ENCODE results near the gene SUMO3.

SUMO3 gene

GRCh38 chr21:44804762-44805161, 13.1 kb downstream of the SUMO3 start:
- in situ Hi-C loops (cut with MboI; ENCODE audit: low sequenced_read_pairs), result no loop called here

DNA sequence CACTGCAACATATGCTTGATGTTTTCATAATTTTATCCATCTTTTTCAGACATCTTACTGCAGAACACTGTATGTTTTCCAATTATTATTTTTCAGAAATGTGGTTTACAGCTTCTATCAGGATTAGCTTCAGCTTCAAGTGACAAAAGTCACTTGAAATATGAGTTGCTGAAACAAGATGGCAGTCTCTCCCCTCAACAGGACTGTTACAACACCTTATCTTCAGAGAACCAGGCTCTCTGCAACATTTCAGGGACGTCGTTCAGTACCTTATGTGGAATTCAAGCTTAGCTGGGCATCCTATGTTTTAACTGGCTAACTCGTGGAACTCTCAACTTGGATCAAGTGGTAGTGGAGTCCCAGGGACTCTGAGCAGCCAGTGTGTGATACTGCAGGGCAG, 14.2 kb downstream of the SUMO3 start:
- in situ Hi-C loops (cut with MboI; ENCODE audit: low sequenced_read_pairs), result no loop called here

- in situ Hi-C loops (cut with MboI; ENCODE audit: low sequenced_read_pairs), result no loop called here
Observed at GRCh38 chr21:44802396-44803153, 15.3 kb downstream of the SUMO3 start.

- in situ Hi-C loops (cut with MboI; ENCODE audit: low sequenced_read_pairs), result no loop called here
Observed at GRCh38 chr21:44801468-44802395, 16.1 kb downstream of the SUMO3 start, which contains the start of gene UBE2G2. UBE2G2 (minus strand) TSS chr21:44801820; CDS start chr21:44801748, 72 bp downstream.

GRCh38 chr21:44800971-44801467, 16.8 kb downstream of the SUMO3 start:
- in situ Hi-C loops (cut with MboI; ENCODE audit: low sequenced_read_pairs), result no loop called here

DNA sequence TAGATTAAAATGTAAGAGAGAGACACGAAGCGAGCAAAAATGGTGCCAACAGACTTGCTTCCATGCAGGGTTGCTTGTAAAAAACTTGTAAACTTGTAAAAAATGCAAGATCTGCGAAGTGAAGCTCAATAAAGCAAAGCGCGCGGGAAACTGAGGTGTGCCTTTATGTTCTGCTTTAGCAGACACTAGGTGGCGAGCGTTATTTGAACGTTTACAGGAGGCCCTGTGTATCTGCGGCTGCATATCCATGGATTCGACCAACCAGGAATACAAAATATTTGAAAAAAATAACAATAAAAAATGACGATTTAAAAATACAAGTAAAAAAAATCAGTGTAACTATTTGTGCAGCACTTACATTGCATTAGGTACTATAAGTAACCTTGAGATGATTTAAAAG, 17.8 kb downstream of the SUMO3 start:
- in situ Hi-C loops (cut with MboI; ENCODE audit: low sequenced_read_pairs), result no loop called here

DNA sequence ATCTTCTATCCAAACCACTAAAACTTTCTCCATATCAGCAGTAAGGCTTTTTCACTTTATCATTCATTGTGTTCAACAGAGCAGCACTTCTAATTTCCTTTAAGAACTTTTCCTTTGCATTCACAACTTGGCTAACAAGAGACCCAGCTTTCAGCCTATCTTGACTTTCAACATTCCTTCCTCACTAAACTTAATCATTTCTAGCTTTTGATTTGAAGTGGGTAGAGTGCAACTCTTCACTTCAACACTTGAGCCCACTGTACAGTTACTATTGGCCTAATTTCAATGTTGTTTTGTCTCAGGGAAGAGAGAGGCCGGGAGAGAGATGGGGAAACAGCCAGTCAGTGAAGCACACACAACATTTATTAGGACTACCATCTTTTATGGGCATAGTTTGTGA, 18.2 kb downstream of the SUMO3 start:
- in situ Hi-C loops (cut with MboI; ENCODE audit: low sequenced_read_pairs), result no loop called here

- in situ Hi-C loops (cut with MboI; ENCODE audit: low sequenced_read_pairs), result no loop called here
Observed at GRCh38 chr21:44797775-44798174, 20.1 kb downstream of the SUMO3 start.

GRCh38 chr21:44795342-44795741, 22.5 kb downstream of the SUMO3 start:
- in situ Hi-C loops (cut with MboI; ENCODE audit: low sequenced_read_pairs), result no loop called here

- in situ Hi-C loops (cut with MboI; ENCODE audit: low sequenced_read_pairs), result no loop called here
Observed at GRCh38 chr21:44793592-44794374, 24.1 kb downstream of the SUMO3 start.

DNA sequence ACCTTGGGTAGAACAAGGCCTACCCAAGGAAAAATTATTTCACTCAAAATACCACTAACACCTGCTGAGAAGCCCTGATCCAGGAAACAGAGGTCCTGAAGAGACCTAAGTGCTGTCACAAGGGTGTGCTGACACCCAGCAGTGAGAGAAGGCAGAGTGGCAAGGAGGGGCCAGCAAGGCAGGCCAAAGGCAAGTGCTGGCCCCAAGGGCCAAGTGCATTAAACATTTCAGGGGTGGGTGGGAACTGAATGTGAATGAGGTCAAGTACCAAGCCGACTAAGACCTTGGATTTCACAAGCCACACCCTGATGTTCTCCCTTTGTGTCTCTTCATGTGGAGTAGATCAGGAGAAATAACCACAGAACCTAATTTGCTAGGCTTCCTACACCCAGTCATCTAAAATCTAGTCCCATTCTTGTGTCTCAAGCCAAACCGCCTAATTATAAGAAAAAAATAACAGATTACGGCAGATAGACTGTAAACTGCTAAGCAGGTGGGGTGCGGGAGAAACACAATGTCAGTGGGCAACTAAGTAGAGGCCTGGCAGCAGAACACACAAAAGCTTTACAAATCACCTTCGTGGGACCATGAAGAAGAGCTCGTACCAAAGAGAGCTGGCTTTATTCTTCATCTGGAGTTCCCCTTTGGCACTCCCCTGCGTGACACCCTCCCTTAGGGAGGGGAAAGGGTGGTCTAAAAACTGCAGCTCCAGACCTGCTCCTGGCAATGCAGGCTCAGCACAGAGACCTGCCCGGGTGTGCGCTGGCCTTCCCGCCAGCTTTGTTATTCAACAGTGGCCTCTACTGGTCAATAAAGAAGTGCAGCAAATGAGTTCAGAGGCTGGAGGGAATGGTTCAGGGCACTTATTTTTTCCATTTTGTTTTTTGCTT, 24.9 kb downstream of the SUMO3 start:
- in situ Hi-C loops (cut with MboI; ENCODE audit: low sequenced_read_pairs), result no loop called here

DNA sequence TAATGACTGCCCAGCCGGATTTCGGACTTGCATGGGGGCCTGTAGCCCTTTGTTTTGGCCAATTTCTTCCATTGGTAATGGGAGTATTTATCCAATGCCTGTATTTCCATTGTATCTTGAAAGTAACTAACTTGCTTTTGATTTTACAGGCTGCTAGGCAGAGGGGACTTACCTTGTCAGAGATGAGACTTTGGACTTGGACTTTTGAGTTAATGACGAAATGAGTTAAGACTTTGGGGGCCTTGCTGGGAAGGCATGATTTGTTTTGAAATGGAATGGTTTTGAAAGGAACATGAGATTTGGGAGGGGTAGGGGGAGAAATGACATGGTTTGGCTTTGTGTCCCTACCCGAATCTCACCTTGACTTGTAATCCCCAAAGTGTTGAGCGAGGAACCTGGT, 25.9 kb downstream of the SUMO3 start:
- in situ Hi-C loops (cut with MboI; ENCODE audit: low sequenced_read_pairs), result no loop called here

DNA sequence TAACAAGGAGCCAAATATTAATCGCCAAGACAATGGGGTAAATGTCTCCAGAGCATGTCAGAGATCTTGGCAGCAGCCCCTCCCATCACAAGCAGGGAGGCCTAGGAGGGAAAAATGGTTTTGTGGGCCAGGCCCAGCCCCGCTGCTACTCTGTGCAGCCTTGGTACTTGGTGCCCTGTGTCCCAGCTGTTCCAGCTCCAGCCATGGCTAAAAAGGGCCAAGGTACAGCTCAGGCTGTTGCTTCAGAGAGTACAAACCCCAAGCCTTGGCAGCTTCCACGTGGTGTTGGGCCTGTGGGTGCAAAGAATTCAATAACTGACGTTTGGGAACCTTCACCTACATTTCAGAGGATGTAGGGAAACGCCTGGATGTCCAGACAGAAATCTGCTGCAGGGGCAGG, 26.6 kb downstream of the SUMO3 start:
- in situ Hi-C loops (cut with MboI; ENCODE audit: low sequenced_read_pairs), result no loop called here

- in situ Hi-C loops (cut with MboI; ENCODE audit: low sequenced_read_pairs), result no loop called here
Observed at GRCh38 chr21:44790368-44790767, 27.5 kb downstream of the SUMO3 start.

DNA sequence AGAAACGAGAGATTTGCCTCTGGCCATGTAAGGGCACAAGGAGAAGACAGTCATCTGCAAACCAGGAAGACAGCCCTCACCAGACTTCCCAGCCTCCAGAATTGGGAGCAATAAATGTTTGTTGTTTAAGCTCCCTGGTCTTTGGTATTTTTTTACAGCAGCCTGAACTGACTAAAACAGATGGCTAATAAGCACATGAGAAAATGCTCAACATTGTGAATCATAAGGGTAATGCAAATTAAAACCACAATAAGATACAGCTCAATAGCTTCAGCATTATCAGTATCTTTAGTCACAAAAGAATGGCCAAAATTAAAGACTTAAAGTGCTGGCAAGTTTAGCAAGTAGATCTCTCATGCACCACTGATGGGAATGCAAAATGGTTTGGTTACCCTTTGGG, 28.0 kb downstream of the SUMO3 start:
- in situ Hi-C loops (cut with MboI; ENCODE audit: low sequenced_read_pairs), result no loop called here

DNA sequence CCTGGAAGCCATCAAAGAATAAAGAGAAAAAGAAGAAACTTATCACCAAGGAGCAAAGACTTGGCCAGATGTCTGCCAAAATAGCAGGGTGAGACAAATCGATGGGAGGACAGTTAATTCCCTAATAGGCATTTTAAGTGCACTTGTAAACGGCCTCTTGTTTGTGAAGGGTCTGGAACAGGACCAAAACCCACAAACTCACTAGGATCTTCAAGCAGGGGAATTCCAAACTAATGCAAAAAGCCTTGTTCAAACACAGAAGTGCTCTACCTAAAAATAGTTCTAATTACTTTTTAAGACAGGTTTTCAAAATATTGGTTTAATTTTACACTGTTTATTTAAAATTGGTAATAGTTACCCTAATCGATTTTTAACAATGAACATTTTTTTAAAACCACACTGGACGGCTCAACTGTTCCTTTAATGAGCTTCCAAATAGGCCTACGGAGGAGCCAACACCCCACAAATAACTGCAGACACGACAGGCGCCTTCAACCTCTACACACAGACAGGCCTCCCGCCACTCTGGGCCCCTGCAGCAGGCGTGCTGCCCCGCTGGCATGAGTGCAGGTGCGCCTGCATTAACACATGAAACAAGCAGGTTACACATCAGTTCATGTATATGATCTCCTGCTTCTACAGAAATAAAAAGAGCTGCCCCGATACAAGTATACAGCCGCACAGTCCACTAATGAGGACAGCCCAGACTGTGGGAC, 32.1 kb downstream of the SUMO3 start:
- in situ Hi-C loops (cut with MboI; ENCODE audit: low sequenced_read_pairs), result no loop called here

DNA sequence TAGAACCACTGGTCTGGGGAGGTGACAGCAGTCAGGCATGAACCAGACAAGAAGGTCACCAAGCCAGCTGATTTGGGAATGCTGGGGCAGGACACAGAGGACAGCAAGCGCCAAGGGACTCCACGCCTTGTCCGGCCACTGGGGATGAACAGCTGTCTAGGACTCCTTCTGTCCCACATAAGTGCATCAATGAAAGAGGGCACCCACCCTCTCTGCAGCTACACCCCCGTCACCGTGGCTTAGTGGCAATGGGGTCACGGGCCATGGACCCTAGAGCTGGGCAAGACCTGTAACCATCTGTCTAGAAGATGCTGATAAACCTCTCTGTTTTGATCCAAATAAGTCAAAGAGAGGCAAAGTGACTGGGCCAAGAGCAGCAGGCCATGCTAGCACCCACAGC, 33.1 kb downstream of the SUMO3 start:
- in situ Hi-C loops (cut with MboI; ENCODE audit: low sequenced_read_pairs), result no loop called here

DNA sequence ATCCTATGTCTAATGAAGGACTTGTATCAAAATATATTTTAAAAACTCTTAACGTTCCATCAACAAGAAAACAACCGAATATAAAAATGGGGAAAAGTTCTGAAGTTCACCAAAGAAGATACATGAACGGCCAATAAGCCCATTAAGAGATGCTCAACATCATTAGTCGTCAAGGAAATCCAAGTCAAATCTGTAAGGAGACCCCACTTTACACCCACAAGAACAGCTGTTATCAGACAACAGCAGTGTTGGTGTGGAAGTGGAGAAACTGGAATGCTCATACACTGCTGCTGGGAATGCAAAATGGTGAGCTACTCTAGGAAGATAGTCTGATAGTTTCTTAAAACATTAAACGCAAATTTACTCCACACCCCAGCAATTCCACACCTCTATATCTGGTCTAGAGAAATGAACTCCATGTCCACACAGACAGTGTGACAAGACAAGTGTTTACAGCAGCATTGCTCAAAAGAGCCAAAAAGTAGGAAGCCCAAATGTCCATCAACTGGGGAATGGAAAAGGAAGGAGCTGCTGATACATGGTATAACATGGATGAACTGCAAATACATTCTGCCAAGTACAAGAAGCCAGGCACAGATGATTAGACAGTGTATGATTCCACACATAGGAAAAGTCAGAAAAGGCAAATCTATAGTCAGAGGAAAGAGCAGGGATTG, 34.7 kb downstream of the SUMO3 start:
- in situ Hi-C loops (cut with MboI; ENCODE audit: low sequenced_read_pairs), result no loop called here

All from hTERT RPE-1 (cell line).